Vagina (tissue), 2 donors: ENCODE data around the gene ADAP1.

Experiments used
- POLR2A ChIP-seq, 2 donors: fragments of 450-650 bp; IDR thresholded peaks; one replicate each; pipeline ENCODE4 v1.6.1; 2017; ENCODE audit warnings: antibody characterized with exemption in 2 of 2, mild to moderate bottlenecking in 2 of 2, moderate library complexity in 2 of 2
- POLR2AphosphoS5 ChIP-seq, 2 donors: sonication (generic); formaldehyde crosslinking; IDR thresholded peaks; one replicate each; pipeline ENCODE4 v1.9.0; 2017; ENCODE audit warnings: antibody characterized with exemption in 2 of 2, mild to moderate bottlenecking in 2 of 2, low read depth in 1 of 2; ENCODE audit not compliant: insufficient read depth in 1 of 2
- TF ChIP-seq, protein P1 (sequence below), 3 experiments: fragments of 450-650 bp in 2 of 3; fragments of 200-600 bp in 1 of 3; sonication (generic) in 1 of 3; IDR thresholded peaks; one replicate each; pipeline ENCODE4 v1.5.1; 2017 to 2019; ENCODE audit warnings: antibody characterized with exemption in 3 of 3, mild to moderate bottlenecking in 2 of 3, moderate library complexity in 2 of 3

GRCh38 chr7:972110-972509, 17.6 kb upstream of the ADAP1 start:
- TF ChIP-seq, protein P1, sequence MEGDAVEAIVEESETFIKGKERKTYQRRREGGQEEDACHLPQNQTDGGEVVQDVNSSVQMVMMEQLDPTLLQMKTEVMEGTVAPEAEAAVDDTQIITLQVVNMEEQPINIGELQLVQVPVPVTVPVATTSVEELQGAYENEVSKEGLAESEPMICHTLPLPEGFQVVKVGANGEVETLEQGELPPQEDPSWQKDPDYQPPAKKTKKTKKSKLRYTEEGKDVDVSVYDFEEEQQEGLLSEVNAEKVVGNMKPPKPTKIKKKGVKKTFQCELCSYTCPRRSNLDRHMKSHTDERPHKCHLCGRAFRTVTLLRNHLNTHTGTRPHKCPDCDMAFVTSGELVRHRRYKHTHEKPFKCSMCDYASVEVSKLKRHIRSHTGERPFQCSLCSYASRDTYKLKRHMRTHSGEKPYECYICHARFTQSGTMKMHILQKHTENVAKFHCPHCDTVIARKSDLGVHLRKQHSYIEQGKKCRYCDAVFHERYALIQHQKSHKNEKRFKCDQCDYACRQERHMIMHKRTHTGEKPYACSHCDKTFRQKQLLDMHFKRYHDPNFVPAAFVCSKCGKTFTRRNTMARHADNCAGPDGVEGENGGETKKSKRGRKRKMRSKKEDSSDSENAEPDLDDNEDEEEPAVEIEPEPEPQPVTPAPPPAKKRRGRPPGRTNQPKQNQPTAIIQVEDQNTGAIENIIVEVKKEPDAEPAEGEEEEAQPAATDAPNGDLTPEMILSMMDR (IDR thresholded peaks at IDR 0.05), result no peak
- TF ChIP-seq POLR2A (IDR thresholded peaks at IDR 0.05) (no peak), POLR2AphosphoS5 (IDR thresholded peaks at IDR 0.05; ENCODE audit: insufficient read depth in 1 of 2, low read depth in 1 of 2) (no peak)
